H1 (cell line): Measurements from ENCODE around the gene RTN4RL1.

Experiments
- ATF2 ChIP-seq: IDR thresholded peaks from 2 replicates; pipeline ENCODE4 v1.6.1; 2012; ENCODE audit warnings: low read length, inconsistent platforms
- BRCA1 ChIP-seq: IDR thresholded peaks from 2 replicates; pipeline ENCODE4 v1.6.1; 2012; ENCODE audit warnings: low read depth, low read length, improper control_type of control experiment
- CTCF ChIP-seq, 3 experiments: IDR thresholded peaks; 1 replicate in 2 of 3; 2 replicates in 1 of 3; pipeline versions ENCODE4 v1.5.1 to v1.6.1; 2011; ENCODE audit warnings: low read length in 3 of 3, mild to moderate bottlenecking in 3 of 3, inconsistent platforms in 2 of 3, low read depth in 1 of 3, moderate library complexity in 1 of 3; ENCODE audit not compliant: insufficient read depth in 1 of 3; ENCODE audit errors: control extremely low read depth in 1 of 3
- KDM1A ChIP-seq: fragments of 200-600, 300-600 bp; sonication (generic); IDR thresholded peaks from 2 replicates; pipeline ENCODE4 v1.7.1; 2016; ENCODE audit warnings: mild to moderate bottlenecking, low read length, borderline replicate concordance
- MAFK ChIP-seq: IDR thresholded peaks from 2 replicates; pipeline ENCODE4 v1.6.1; 2012; ENCODE audit warnings: low read depth, mild to moderate bottlenecking, improper control_type of control experiment, low read length
- MAX ChIP-seq: IDR thresholded peaks from 2 replicates; pipeline ENCODE4 v1.6.1; 2012; ENCODE audit warnings: inconsistent platforms
- POLR2A ChIP-seq, 2 experiments: IDR thresholded peaks; 1 replicate in 1 of 2; 2 replicates in 1 of 2; pipeline ENCODE4 v1.6.1; 2011; ENCODE audit warnings: low read depth in 2 of 2, low read length in 2 of 2, mild to moderate bottlenecking in 2 of 2; ENCODE audit errors: control extremely low read depth in 1 of 2
- POLR2AphosphoS5 ChIP-seq: IDR thresholded peaks from 2 replicates; pipeline ENCODE4 v1.6.1; 2011; ENCODE audit warnings: low read depth, low read length
- SP1 ChIP-seq: IDR thresholded peaks from 2 replicates; pipeline ENCODE4 v1.6.1; 2011; ENCODE audit warnings: low read depth, low read length
- SUZ12 ChIP-seq: fragments of 200-600 bp; sonication (generic); IDR thresholded peaks from 2 replicates; pipeline ENCODE4 v1.6.1; 2012; ENCODE audit warnings: mild to moderate bottlenecking, inconsistent platforms, low read length, moderate library complexity, mixed read lengths
- USF2 ChIP-seq: IDR thresholded peaks from 2 replicates; pipeline ENCODE4 v1.6.1; 2011; ENCODE audit warnings: low read length, improper control_type of control experiment

- no peak for TF ChIP-seq CTCF (IDR thresholded peaks at IDR 0.05; ENCODE audit: control extremely low read depth in 1 of 3, insufficient read depth in 1 of 3, low read depth in 1 of 3, low read length in 3 of 3)
- TF ChIP-seq MAFK: no peak
- no peak for TF ChIP-seq USF2
- TF ChIP-seq POLR2AphosphoS5: no peak
- no peak for TF ChIP-seq KDM1A
- no peak for TF ChIP-seq MAX
- no peak for TF ChIP-seq BRCA1
- TF ChIP-seq ATF2: no peak
- TF ChIP-seq POLR2A (IDR thresholded peaks at IDR 0.05; ENCODE audit: control extremely low read depth in 1 of 2, low read depth in 2 of 2, low read length in 2 of 2): no peak
- no peak for TF ChIP-seq SUZ12
- no peak for TF ChIP-seq SP1
Observed at GRCh38 chr17:2022647-2023240, 2.4 kb downstream of the RTN4RL1 start.
